ENCODE data around the gene EMX2. TPM values are rescaled to one million over a fixed set of nuclear protein-coding genes. Genes with fewer than 3 reads are reported as not detected.

The EMX2 gene
- total RNA-seq, 1 donor from 2014 or later, result 6.1 TPM

DNA sequence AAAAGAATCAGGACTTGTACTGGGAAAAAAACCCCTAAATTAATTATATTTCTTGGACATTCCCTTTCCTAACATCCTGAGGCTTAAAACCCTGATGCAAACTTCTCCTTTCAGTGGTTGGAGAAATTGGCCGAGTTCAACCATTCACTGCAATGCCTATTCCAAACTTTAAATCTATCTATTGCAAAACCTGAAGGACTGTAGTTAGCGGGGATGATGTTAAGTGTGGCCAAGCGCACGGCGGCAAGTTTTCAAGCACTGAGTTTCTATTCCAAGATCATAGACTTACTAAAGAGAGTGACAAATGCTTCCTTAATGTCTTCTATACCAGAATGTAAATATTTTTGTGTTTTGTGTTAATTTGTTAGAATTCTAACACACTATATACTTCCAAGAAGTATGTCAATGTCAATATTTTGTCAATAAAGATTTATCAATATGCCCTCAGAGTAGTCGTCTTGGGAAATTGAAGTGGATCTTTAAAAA, 6.6 kb downstream of the EMX2 start:
- H3K4me3 ChIP-seq (ENCODE audit: low read depth, low read length), result peak overlapping the region; percentile 17
- no peak for DNase-seq (ENCODE audit: low read depth)
- no peaks in the 10 kb centered on the region for H3K36me3 ChIP-seq (ENCODE audit: control insufficient read depth, insufficient read depth, low read length)
- peaks cover 4% of the 10 kb centered on the region for H3K27me3 ChIP-seq (ENCODE audit: control insufficient read depth, insufficient read depth, low read length)
- TF ChIP-seq, protein P1, sequence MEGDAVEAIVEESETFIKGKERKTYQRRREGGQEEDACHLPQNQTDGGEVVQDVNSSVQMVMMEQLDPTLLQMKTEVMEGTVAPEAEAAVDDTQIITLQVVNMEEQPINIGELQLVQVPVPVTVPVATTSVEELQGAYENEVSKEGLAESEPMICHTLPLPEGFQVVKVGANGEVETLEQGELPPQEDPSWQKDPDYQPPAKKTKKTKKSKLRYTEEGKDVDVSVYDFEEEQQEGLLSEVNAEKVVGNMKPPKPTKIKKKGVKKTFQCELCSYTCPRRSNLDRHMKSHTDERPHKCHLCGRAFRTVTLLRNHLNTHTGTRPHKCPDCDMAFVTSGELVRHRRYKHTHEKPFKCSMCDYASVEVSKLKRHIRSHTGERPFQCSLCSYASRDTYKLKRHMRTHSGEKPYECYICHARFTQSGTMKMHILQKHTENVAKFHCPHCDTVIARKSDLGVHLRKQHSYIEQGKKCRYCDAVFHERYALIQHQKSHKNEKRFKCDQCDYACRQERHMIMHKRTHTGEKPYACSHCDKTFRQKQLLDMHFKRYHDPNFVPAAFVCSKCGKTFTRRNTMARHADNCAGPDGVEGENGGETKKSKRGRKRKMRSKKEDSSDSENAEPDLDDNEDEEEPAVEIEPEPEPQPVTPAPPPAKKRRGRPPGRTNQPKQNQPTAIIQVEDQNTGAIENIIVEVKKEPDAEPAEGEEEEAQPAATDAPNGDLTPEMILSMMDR (IDR thresholded peaks at IDR 0.05; ENCODE audit: insufficient read depth, low read length, poor library complexity, severe bottlenecking), result no peak

DNA sequence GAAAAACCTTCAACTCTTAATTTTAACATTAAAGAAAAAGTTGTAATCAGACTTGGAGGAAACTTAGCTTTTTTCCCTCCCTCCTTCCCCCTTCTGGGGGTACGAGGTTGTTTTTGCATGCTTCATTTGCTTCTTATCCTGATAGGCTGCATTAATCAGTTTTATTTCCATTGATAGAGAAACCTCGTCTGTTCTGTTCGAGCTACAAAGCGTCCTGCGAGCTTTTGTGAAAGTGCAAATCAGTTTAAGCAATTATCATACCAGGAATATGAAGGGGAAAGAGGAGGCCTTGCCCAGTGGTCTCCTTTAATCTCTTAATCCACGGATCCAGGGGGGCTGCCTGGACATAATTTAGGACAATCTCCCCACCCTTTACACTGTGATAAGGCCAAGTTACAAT, 7.5 kb downstream of the EMX2 start:
- Histone ChIP-seq H3K36me3 (ENCODE audit: control insufficient read depth, insufficient read depth, low read length) (no peaks in the 10 kb centered on the region), H3K4me3 (ENCODE audit: low read depth, low read length) (no peak overlapping the region), H3K27me3 (ENCODE audit: control insufficient read depth, insufficient read depth, low read length) (peaks cover 4% of the 10 kb centered on the region)
- TF ChIP-seq, protein P1 (IDR thresholded peaks at IDR 0.05; ENCODE audit: insufficient read depth, low read length, poor library complexity, severe bottlenecking), result no peak
- DNase-seq (ENCODE audit: low read depth), result no peak

DNA sequence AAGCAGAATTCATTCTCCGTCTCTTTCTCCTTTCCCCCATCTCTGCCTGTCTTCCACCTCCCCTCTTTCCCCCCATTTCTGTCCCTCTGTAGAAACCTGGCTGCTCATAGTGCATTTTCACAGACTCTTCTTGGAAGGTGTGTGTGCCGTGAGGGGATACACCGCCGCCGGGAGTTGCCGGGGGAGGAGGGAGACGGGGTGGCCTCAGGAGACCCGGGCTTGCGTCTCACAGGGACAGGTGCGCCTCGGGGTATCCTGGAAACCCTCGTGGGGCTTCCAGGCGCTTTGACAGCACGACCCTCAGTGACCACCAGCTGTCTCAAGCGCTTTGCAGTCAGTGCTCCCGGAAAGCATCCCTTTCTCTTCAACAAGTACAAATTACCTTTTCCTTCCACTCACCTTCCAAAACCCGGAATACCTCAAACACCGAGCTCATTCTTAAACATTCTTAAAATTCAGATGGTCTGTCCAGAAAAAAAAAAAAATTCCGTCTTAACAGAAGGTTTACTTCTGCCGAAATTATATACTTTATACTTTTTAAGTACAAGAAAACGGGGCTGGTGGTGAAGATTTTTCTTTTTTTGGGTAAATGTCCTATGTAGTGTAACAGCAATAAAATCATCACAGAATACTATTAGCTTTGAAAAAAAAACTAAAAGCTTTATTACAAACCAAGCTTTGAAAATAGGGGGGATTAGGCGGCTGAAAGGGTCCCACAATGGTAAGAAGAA, 8.2 kb downstream of the EMX2 start:
- TF ChIP-seq, protein P1 (IDR thresholded peaks at IDR 0.05; ENCODE audit: insufficient read depth, low read length, poor library complexity, severe bottlenecking), result no peak
- Histone ChIP-seq H3K4me3 (ENCODE audit: low read depth, low read length) (peak overlapping the region; percentile 6), H3K27me3 (ENCODE audit: control insufficient read depth, insufficient read depth, low read length) (peaks cover 2% of the 10 kb centered on the region)

DNA sequence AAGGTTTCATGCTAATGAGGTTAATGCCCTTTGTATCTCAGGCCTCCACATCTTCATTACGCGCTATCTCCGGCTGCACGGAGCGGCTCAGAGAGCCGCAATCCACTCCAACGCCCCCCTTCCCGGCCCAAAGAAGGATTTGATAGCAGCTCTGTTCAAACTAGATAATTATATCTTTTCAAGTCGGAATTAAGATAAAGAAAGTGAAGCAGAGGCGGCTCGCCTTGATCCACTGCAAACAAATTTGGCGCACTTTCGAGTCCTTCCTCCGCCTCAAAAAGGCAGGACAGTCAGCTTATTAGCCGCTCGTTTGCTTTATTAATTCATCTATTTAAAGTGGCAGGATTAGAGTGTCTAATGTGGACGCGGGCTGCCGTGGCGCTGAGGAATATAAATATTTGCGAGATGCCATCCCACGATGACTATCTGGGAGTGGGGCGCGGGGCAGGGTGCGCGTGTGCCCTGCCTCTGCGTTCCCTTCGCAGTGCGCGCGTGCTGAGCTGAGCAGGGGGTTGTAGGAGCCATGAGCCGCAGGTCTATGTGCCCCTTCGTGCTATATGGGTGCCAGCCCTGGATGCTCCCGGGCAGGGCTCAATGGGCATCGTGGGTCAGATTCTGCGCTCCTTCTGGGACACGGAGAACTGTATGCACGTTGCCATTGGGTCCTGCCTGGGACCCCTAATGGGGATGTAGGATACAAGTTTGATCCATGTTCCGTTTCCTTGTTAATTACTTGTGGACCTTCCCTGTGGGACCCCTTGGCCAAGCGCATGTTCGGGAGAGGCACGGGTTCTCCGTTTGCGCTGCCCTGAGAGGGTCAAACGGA, 9.0 kb downstream of the EMX2 start:
- H3K36me3 ChIP-seq (ENCODE audit: control insufficient read depth, insufficient read depth, low read length), result no peaks in the 10 kb centered on the region
- no peak for DNase-seq (ENCODE audit: low read depth)
- TF ChIP-seq, protein P1 (IDR thresholded peaks at IDR 0.05; ENCODE audit: insufficient read depth, low read length, poor library complexity, severe bottlenecking), result no peak
- H3K4me3 ChIP-seq (ENCODE audit: low read depth, low read length), result peak overlapping the region; percentile 27
- H3K27me3 ChIP-seq (ENCODE audit: control insufficient read depth, insufficient read depth, low read length), result peaks cover 2% of the 10 kb centered on the region

More for the DNA sequence above, 8.2 kb downstream of the EMX2 start:
- H3K36me3 ChIP-seq (ENCODE audit: control insufficient read depth, insufficient read depth, low read length), result no peaks in the 10 kb centered on the region
- no peak for DNase-seq (ENCODE audit: low read depth)

DNA sequence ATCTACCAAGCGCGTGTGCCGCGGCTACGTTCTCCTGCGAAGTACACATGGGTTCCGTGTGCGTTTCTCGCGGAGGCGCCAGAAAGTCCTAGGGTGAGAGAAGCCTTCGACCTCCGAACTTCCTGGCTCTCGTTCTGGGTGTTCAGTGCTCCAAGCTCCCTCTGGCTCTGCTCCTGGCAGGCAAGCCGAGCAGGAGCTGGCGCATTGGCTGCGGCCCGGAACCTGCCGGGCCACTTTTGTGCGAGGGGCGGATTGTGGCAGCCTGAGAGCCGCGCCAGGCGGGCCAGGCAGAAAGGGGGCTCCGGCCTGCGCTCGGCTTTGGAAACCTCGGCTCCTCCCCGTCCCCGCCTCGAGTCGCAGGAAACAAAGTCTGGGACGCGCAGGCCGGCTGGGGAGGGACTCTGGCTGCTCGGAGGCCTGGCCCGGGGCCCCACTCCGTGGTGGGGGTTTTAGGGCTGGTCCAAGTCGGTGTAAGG, 9.6 kb downstream of the EMX2 start:
- Histone ChIP-seq H3K4me3 (ENCODE audit: low read depth, low read length) (peak overlapping the region; percentile 27), H3K36me3 (ENCODE audit: control insufficient read depth, insufficient read depth, low read length) (no peaks in the 10 kb centered on the region), H3K27me3 (ENCODE audit: control insufficient read depth, insufficient read depth, low read length) (peaks cover 2% of the 10 kb centered on the region)
- TF ChIP-seq, protein P1 (IDR thresholded peaks at IDR 0.05; ENCODE audit: insufficient read depth, low read length, poor library complexity, severe bottlenecking), result no peak
- no peak for DNase-seq (ENCODE audit: low read depth)
